Activated naive CD4-positive, alpha-beta T cell treated with anti-CD3 and anti-CD28 coated beads, Interleukin-2, amount 10 ng/mL, durations not matched to agents 7 days and 5 days (primary cell): ENCODE results near the gene TACR1.
A peak's percentile ranks its signal among the peaks of the same experiment; 100 is the strongest.
"Not testable (repeated sequence)": the region's sequence is repeated elsewhere in the genome, so short reads cannot be mapped to it uniquely, and the experiment has no call there.

Experiments
- CTCF ChIA-PET: fragments of 350-600 bp; sonication (Branson Sonifier 250); formaldehyde crosslinking; loops from one replicate; lab custom pipeline; 2021; ENCODE audit warnings: antibody characterized with exemption; lab: Charles Lee
- DNase-seq: peaks from one replicate; pipeline ENCODE4 v3.0.0-alpha.2; 2020
- H3K27ac Mint-ChIP-seq: one replicate; pipeline ENCODE4 v1.8.0; 2021; ENCODE audit warnings: mild to moderate bottlenecking, moderate library complexity, mixed read lengths
- H3K27me3 Mint-ChIP-seq: one replicate; pipeline ENCODE4 v1.8.0; 2021; ENCODE audit warnings: mild to moderate bottlenecking, mixed read lengths
- H3K36me3 Mint-ChIP-seq: one replicate; pipeline ENCODE4 v1.8.0; 2021; ENCODE audit warnings: mixed read lengths
- H3K4me1 Mint-ChIP-seq: one replicate; pipeline ENCODE4 v1.8.0; 2021; ENCODE audit warnings: mixed read lengths
- H3K4me3 Mint-ChIP-seq: one replicate; pipeline ENCODE4 v1.8.0; 2021; ENCODE audit warnings: mild to moderate bottlenecking, moderate library complexity, mixed read lengths
- H3K9me3 Mint-ChIP-seq: one replicate; pipeline ENCODE4 v1.8.0; 2021; ENCODE audit warnings: mixed read lengths

Gene TACR1

GRCh38 chr2:75199428-75200011 is at the start of gene TACR1:
TACR1 (minus strand) TSS chr2:75199520; CDS start chr2:75198934, 586 bp downstream.
- Mint-ChIP-seq H3K27me3 (peaks cover 66% of the 10 kb centered on the region), H3K4me3 (peak within 1 kb of the TSS; percentile 17), H3K27ac (no peak within 1 kb of the TSS), H3K36me3 (no peaks in the 10 kb centered on the region), H3K4me1 (peaks cover 4% of the 10 kb centered on the region), H3K9me3 (no peaks in the 10 kb centered on the region)
- CTCF ChIA-PET: interaction anchor here (0.8 to 1.8 kb wide), 10 partner anchors 10 to 279 kb away, joined by 3 to 6 read pairs (median 4); no protein-coding TSS in a partner anchor
- DNase-seq: peak; percentile 73

GRCh38 chr2:75248581-75248980 is 49.3 kb upstream of the TACR1 start:
- H3K9me3 Mint-ChIP-seq, CTCF ChIA-PET, H3K36me3 Mint-ChIP-seq, DNase-seq, H3K4me3 Mint-ChIP-seq, H3K4me1 Mint-ChIP-seq, H3K27me3 Mint-ChIP-seq, H3K27ac Mint-ChIP-seq: not testable (repeated sequence)

GRCh38 chr2:75246441-75247167 is 47.3 kb upstream of the TACR1 start:
- no peaks in the 10 kb centered on the region for H3K27me3 Mint-ChIP-seq
- DNase-seq: no peak
- no peak overlapping the region for H3K27ac Mint-ChIP-seq
- H3K4me1 Mint-ChIP-seq: no peaks in the 10 kb centered on the region
- no peaks in the 10 kb centered on the region for H3K36me3 Mint-ChIP-seq
- no peak overlapping the region for H3K4me3 Mint-ChIP-seq
- H3K9me3 Mint-ChIP-seq: peaks cover 2% of the 10 kb centered on the region
- CTCF ChIA-PET: no interaction called here

GRCh38 chr2:75243219-75243618 is 43.9 kb upstream of the TACR1 start:
- Mint-ChIP-seq H3K36me3 (no peaks in the 10 kb centered on the region), H3K27me3 (no peaks in the 10 kb centered on the region), H3K4me3 (no peak overlapping the region), H3K27ac (no peak overlapping the region), H3K4me1 (no peaks in the 10 kb centered on the region), H3K9me3 (peaks cover 2% of the 10 kb centered on the region)
- DNase-seq: no peak
- CTCF ChIA-PET: interaction anchor here (1.2 kb wide), 1 partner anchor 323 kb away, joined by 5 read pairs; no protein-coding TSS in a partner anchor

- no peaks in the 10 kb centered on the region for H3K4me1 Mint-ChIP-seq
- DNase-seq: no peak
- H3K9me3 Mint-ChIP-seq: peaks cover 2% of the 10 kb centered on the region
- no peak overlapping the region for H3K4me3 Mint-ChIP-seq
- H3K27ac Mint-ChIP-seq: no peak overlapping the region
- H3K36me3 Mint-ChIP-seq: no peaks in the 10 kb centered on the region
- H3K27me3 Mint-ChIP-seq: no peaks in the 10 kb centered on the region
- CTCF ChIA-PET: interaction anchor here (1.6 to 2.4 kb wide), 2 partner anchors 42 to 323 kb away, joined by 4 to 6 read pairs; partner anchors contain the start of gene TACR1
Measured at GRCh38 chr2:75241696-75242095, 42.4 kb upstream of the TACR1 start.

GRCh38 chr2:75238670-75239330 is 39.5 kb upstream of the TACR1 start:
- no peak overlapping the region for H3K27ac Mint-ChIP-seq
- no peaks in the 10 kb centered on the region for H3K27me3 Mint-ChIP-seq
- no peak for DNase-seq
- CTCF ChIA-PET: interaction anchor here (0.7 kb wide), 1 partner anchor 349 kb away, joined by 3 read pairs; no protein-coding TSS in a partner anchor
- H3K36me3 Mint-ChIP-seq: no peaks in the 10 kb centered on the region
- no peaks in the 10 kb centered on the region for H3K4me1 Mint-ChIP-seq
- peaks cover 2% of the 10 kb centered on the region for H3K9me3 Mint-ChIP-seq
- H3K4me3 Mint-ChIP-seq: no peak overlapping the region

- H3K4me1 Mint-ChIP-seq: no peaks in the 10 kb centered on the region
- H3K27me3 Mint-ChIP-seq: no peaks in the 10 kb centered on the region
- CTCF ChIA-PET: no interaction called here
- DNase-seq: no peak
- no peaks in the 10 kb centered on the region for H3K36me3 Mint-ChIP-seq
- no peaks in the 10 kb centered on the region for H3K9me3 Mint-ChIP-seq
- H3K4me3 Mint-ChIP-seq: no peak overlapping the region
- no peak overlapping the region for H3K27ac Mint-ChIP-seq
Measured at GRCh38 chr2:75237296-75237695, 38.0 kb upstream of the TACR1 start.

GRCh38 chr2:75233965-75234364 is 34.6 kb upstream of the TACR1 start:
- Mint-ChIP-seq H3K9me3 (no peaks in the 10 kb centered on the region), H3K36me3 (no peaks in the 10 kb centered on the region), H3K4me1 (no peaks in the 10 kb centered on the region), H3K27me3 (no peaks in the 10 kb centered on the region), H3K27ac (no peak overlapping the region), H3K4me3 (no peak overlapping the region)
- CTCF ChIA-PET: no interaction called here
- no peak for DNase-seq

- Mint-ChIP-seq H3K4me3 (no peak overlapping the region), H3K4me1 (no peaks in the 10 kb centered on the region), H3K27ac (no peak overlapping the region), H3K27me3 (no peaks in the 10 kb centered on the region), H3K36me3 (no peaks in the 10 kb centered on the region), H3K9me3 (no peaks in the 10 kb centered on the region)
- CTCF ChIA-PET: no interaction called here
- no peak for DNase-seq
Measured at GRCh38 chr2:75226617-75227016, 27.3 kb upstream of the TACR1 start.

- CTCF ChIA-PET: no interaction called here
- H3K4me1 Mint-ChIP-seq: no peaks in the 10 kb centered on the region
- DNase-seq: no peak
- H3K27me3 Mint-ChIP-seq: no peaks in the 10 kb centered on the region
- H3K27ac Mint-ChIP-seq: no peak overlapping the region
- no peaks in the 10 kb centered on the region for H3K9me3 Mint-ChIP-seq
- H3K4me3 Mint-ChIP-seq: no peak overlapping the region
- no peaks in the 10 kb centered on the region for H3K36me3 Mint-ChIP-seq
Measured at GRCh38 chr2:75226099-75226498, 26.8 kb upstream of the TACR1 start.

GRCh38 chr2:75224636-75225094 is 25.3 kb upstream of the TACR1 start:
- H3K27me3 Mint-ChIP-seq: no peaks in the 10 kb centered on the region
- no peaks in the 10 kb centered on the region for H3K4me1 Mint-ChIP-seq
- CTCF ChIA-PET: no interaction called here
- H3K36me3 Mint-ChIP-seq: no peaks in the 10 kb centered on the region
- no peaks in the 10 kb centered on the region for H3K9me3 Mint-ChIP-seq
- no peak for DNase-seq
- no peak overlapping the region for H3K4me3 Mint-ChIP-seq
- H3K27ac Mint-ChIP-seq: no peak overlapping the region

- CTCF ChIA-PET: interaction anchor here (1.0 kb wide), 1 partner anchor 23 kb away, joined by 3 read pairs; the partner anchor contains the start of gene TACR1
- no peaks in the 10 kb centered on the region for H3K4me1 Mint-ChIP-seq
- H3K27ac Mint-ChIP-seq: no peak overlapping the region
- no peak overlapping the region for H3K4me3 Mint-ChIP-seq
- no peaks in the 10 kb centered on the region for H3K9me3 Mint-ChIP-seq
- H3K36me3 Mint-ChIP-seq: no peaks in the 10 kb centered on the region
- no peaks in the 10 kb centered on the region for H3K27me3 Mint-ChIP-seq
- no peak for DNase-seq
Measured at GRCh38 chr2:75222527-75222926, 23.2 kb upstream of the TACR1 start.

GRCh38 chr2:75221862-75222261 is 22.5 kb upstream of the TACR1 start:
- H3K27me3 Mint-ChIP-seq: no peaks in the 10 kb centered on the region
- no peaks in the 10 kb centered on the region for H3K4me1 Mint-ChIP-seq
- CTCF ChIA-PET: no interaction called here
- no peak overlapping the region for H3K4me3 Mint-ChIP-seq
- no peak for DNase-seq
- no peaks in the 10 kb centered on the region for H3K9me3 Mint-ChIP-seq
- no peak overlapping the region for H3K27ac Mint-ChIP-seq
- no peaks in the 10 kb centered on the region for H3K36me3 Mint-ChIP-seq

- CTCF ChIA-PET: not testable (repeated sequence)
Measured at GRCh38 chr2:75219213-75219612, 19.9 kb upstream of the TACR1 start.

More at GRCh38 chr2:75219213-75219612, 19.9 kb upstream of the TACR1 start:
- H3K36me3 Mint-ChIP-seq, H3K4me3 Mint-ChIP-seq, H3K27me3 Mint-ChIP-seq, H3K4me1 Mint-ChIP-seq, H3K9me3 Mint-ChIP-seq, H3K27ac Mint-ChIP-seq, DNase-seq: not testable (repeated sequence)
